Endothelial cell of umbilical vein (primary cell): ENCODE measurements around the gene KIAA1217.

ENCODE experiments used
- EZH2 ChIP-seq: IDR thresholded peaks from 2 replicates; pipeline ENCODE4 v1.6.1; 2012; ENCODE audit warnings: borderline replicate concordance, low read depth, mild to moderate bottlenecking, moderate library complexity, low read length, inconsistent platforms; ENCODE audit not compliant: severe bottlenecking
- FOS ChIP-seq: IDR thresholded peaks from 2 replicates; pipeline ENCODE4 v1.6.1; 2011; ENCODE audit warnings: mild to moderate bottlenecking, low read length, moderate library complexity, borderline replicate concordance; ENCODE audit not compliant: insufficient read depth
- JUN ChIP-seq: IDR thresholded peaks from 2 replicates; pipeline ENCODE4 v1.6.1; 2011; ENCODE audit warnings: borderline replicate concordance, low read depth; ENCODE audit not compliant: insufficient read length, insufficient read depth
- POLR2A ChIP-seq: IDR thresholded peaks from 2 replicates; pipeline ENCODE4 v1.6.1; 2012; ENCODE audit warnings: low read depth, mild to moderate bottlenecking, control low read depth, low read length
- POLR2AphosphoS5 ChIP-seq: IDR thresholded peaks from 2 replicates; pipeline ENCODE4 v1.6.1; 2012; ENCODE audit warnings: low read depth, mild to moderate bottlenecking, control low read depth, low read length, moderate library complexity; ENCODE audit not compliant: insufficient read depth
- TF ChIP-seq, protein P1 (sequence below), 2 donors: IDR thresholded peaks; 1 replicate in 1 of 2; 2 replicates in 1 of 2; pipeline ENCODE4 v1.5.1; 2011; ENCODE audit warnings: low read length in 2 of 2, mild to moderate bottlenecking in 2 of 2, moderate library complexity in 2 of 2, control low read depth in 1 of 2, inconsistent platforms in 1 of 2, low read depth in 1 of 2; ENCODE audit not compliant: insufficient read depth in 1 of 2; ENCODE audit errors: extremely low read depth in 1 of 2
- TF ChIP-seq, protein P2 (sequence below): IDR thresholded peaks from 2 replicates; pipeline ENCODE4 v1.6.1; 2011; ENCODE audit not compliant: insufficient read depth, insufficient read length

- TF ChIP-seq, protein P1, sequence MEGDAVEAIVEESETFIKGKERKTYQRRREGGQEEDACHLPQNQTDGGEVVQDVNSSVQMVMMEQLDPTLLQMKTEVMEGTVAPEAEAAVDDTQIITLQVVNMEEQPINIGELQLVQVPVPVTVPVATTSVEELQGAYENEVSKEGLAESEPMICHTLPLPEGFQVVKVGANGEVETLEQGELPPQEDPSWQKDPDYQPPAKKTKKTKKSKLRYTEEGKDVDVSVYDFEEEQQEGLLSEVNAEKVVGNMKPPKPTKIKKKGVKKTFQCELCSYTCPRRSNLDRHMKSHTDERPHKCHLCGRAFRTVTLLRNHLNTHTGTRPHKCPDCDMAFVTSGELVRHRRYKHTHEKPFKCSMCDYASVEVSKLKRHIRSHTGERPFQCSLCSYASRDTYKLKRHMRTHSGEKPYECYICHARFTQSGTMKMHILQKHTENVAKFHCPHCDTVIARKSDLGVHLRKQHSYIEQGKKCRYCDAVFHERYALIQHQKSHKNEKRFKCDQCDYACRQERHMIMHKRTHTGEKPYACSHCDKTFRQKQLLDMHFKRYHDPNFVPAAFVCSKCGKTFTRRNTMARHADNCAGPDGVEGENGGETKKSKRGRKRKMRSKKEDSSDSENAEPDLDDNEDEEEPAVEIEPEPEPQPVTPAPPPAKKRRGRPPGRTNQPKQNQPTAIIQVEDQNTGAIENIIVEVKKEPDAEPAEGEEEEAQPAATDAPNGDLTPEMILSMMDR (IDR thresholded peaks at IDR 0.05; ENCODE audit: extremely low read depth in 1 of 2, insufficient read depth in 1 of 2, low read depth in 1 of 2, low read length in 2 of 2): no peak
- TF ChIP-seq POLR2A (no peak), FOS (no peak), JUN (no peak), POLR2AphosphoS5 (no peak), EZH2 (no peak)
- TF ChIP-seq, protein P2, sequence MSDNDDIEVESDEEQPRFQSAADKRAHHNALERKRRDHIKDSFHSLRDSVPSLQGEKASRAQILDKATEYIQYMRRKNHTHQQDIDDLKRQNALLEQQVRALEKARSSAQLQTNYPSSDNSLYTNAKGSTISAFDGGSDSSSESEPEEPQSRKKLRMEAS: no peak
Observed at GRCh38 chr10:24533981-24534380, 325.0 kb downstream of the KIAA1217 start.
